HL-60/S4 treated with retinoic acid at 250 ng/mL for 4 days and 3 days (cell line): ENCODE data around the gene TTLL11.
"Not testable (repeated sequence)": the region's sequence is repeated elsewhere in the genome, so short reads cannot be mapped to it uniquely, and the experiment has no call there.

Source experiments
- in situ Hi-C: fragments of 300-500 bp; cut with MboI; formaldehyde crosslinking; loops from 2 replicates; pipeline ENCODE4 v1.7.0; 2022; ENCODE audit warnings: low sequenced_read_pairs

The TTLL11 gene

DNA sequence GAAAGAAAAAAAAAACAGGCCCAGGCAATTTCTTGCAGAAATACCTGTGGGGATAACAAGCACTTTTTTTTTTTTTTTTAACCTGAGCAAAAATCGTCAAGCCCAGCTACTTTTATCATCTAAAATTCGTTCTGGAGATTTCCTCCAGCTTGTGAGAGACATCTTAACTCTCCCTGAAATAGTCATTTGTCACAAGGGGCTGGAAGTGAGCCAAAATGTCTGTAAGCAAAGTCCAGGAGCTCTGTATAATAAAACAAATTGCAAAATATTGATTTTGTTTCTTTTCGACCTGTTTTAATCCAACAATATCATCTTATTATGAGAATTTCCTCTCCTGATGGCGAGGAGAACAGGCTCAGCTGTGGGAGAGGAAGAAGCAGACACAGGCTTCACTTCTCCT lies 168.4 kb downstream of the TTLL11 start:
- in situ Hi-C loops = no loop called here

DNA sequence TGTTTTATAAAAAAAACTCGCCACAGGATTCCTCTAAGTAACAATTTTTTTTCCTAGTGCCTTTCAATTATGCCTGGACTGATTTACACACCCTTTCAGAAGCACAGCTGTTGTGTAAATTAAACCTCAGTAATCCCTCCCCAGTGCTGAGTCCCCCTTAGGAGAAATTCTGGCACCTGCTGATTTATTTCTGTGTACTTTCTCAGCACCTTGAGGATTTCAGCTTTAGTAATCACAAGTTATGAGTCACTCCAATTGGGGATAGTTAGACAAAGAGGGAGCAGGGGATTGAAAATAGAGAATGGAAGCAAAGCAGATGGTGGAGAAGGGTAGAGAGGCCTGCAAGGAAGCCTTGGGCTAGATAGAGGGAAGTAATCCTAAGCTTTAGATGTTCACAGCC lies 171.7 kb downstream of the TTLL11 start:
- in situ Hi-C loops = no loop called here

DNA sequence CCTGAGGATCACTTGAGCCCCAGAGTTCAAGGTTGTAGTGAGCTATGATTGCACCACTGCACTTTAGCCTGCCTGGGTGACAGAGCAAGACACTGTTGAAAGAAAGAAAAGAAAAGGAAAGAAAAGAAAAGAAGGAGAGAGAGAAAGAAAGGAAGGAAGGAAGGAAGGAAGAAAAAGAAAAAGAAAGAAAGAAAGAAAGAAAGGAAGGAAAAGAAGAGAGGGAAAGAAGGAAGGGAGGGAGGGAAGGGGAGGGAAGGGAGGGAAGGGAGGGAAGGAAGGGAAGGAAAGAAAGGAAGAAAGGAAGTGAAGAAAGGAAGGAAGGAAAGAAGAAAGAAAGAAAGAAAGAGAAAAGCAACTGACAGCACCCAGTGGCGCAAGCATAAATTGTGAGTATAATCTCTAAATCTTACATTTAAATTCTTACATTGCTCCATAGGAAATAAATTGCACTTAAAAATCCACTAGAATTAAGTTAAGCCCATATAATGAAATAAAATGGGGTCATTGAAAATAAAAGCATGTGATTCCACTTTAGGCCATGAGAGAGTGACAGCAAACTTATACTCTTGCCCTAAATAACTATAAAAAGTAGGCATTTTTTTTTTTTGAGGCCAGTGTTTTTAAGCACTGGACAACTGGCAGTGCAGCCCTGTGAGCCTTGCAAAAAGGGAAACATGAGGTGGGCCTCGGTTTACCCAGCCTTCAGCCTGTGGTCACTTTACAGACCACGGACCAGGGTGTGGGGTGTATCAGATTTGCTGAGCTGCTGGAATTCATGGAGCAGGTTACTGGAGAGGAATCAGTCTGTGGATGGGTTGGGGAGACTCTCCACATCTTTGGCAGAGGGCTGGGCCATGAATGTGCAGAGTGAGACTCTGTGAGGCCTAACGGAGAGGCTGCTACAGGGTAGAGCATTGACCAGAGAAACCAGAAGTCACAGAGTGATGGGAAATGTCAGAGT lies 175.5 kb downstream of the TTLL11 start:
- in situ Hi-C loops = no loop called here

DNA sequence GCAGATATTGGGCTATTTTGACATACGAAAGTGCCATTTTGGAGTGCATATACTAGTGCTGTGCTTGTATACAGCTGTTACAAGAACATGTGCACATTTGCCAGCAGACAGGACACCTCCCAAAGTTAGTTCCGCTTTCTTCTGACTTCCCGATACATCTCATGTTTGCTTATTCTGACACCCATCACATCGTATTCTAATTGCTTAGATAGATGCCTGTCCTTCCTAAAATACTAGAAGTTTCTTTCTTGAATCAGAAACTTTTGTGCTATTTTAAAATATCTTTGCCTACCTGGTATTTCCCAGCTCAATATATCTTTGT lies 177.8 kb downstream of the TTLL11 start:
- in situ Hi-C loops = no loop called here

DNA sequence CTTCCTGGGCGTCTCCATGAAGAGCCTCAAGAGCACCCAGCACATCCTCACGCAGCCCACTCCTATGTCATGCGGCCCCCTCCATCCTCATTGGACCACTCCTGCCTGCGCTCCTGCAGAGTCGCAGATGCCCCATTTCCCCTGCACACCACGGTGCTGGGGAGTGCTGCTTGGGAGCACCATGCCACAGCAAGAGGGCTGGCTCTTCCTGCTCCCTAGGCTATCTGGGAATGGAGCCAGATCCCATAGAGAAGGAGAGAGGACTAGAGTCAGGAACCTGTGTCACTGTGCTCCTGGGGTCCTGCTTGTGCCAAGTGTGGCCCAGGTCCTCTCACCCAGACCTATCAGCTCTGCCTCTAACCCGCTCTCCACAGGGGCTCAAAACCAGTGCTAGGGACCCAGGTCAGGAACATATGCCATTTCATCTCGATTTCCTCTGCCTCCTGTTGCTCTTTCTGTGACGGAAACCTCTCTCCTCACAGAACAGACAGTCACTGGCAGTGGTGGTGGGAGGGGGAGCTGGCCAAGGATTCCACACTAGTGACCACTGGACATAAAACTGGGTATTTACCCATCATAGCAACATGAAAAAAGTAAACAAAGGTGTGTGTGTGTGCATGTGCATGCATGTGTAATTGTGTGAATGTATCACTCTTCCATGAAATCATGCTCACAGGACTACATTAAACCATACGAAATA lies 178.4 kb downstream of the TTLL11 start:
- in situ Hi-C loops = no loop called here

DNA sequence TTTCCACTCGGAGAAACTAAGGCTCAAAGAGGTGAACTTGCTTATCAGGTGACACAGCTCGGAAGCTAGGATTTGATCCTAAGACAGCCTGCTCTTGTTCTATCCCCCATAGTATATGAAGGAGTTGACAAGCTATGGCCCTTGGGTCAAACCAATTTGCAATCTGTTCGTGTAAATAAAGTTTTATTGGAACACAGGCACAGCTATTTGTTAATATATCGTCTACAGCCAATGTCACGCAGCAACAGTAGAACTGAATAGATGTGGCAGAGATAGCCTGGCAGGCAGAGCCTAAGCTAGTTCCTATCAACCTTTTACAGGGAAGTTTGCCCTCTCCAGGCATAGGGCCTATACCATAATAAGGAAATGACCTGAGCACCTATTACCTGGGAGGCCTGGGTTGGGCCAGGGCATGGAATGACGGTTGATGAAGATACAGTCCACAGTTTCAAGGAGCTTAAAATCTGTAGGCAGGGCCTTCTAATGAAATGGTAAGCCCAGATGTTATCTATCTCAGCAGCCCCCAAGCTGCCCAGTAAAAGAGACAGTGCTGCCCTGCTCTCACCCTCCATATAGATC lies 179.0 kb downstream of the TTLL11 start:
- in situ Hi-C loops = no loop called here

DNA sequence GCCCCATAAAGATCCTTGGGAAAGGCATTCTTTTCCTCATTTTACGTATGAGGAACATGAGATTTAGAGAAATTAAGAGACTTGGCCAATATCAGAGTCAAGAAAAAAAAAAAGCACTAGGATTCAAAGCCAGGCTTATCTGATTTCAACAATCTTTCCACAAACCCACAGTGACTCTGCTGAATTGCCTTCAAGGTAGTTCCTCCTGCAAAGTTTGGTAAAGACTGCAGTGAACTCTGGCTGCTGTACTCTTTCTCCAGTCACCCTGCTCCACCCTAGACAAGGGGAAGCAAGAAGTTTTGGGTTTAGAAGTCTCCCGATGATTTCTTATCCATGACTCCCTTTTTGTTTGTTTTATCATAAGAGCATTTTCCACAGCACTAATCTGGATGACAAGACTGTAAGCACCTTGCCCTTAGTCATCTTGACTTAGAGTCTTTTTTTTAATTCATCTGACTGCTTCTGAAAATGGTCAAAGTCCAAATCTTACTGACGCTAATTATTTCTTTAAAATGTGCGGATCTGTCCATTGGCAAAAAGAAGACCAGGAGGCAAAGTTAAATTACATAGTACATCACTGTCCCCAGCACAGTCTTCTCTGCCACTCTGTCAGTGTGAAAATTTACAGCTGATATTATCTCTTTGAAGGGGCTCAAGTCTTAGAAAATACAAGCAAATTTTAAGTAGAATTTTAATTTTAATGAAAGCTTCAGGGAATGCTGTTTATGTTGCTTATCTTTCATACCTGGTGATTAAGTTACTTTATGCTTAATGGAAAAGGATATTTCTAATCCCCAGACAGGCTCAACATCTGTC lies 180.1 kb downstream of the TTLL11 start:
- in situ Hi-C loops = no loop called here

DNA sequence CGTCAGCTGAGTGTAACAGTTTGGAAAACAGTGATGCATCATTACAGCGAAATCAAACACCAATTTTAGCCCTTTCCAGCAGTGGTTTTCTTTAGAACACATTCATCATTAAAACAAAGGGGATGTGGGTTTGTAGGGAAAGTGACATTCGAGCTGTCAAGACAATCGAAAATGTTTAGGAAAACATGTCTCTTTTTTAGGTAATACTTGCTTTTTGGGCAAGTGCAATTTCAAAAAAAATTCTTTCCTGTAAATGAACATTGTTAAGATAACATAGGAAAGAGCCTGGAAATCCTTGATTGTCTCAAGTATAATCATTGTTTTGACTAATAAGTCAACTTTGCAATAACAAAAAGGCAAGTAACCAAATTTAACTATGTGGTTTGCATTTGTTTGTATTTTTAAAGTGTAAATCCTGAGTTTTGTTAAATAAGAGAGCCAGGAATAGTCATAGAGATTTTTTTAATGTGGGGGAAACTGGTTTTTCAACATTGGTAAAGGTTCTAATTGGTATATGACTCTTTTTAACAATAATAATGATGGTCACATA lies 182.5 kb downstream of the TTLL11 start:
- in situ Hi-C loops = no loop called here

DNA sequence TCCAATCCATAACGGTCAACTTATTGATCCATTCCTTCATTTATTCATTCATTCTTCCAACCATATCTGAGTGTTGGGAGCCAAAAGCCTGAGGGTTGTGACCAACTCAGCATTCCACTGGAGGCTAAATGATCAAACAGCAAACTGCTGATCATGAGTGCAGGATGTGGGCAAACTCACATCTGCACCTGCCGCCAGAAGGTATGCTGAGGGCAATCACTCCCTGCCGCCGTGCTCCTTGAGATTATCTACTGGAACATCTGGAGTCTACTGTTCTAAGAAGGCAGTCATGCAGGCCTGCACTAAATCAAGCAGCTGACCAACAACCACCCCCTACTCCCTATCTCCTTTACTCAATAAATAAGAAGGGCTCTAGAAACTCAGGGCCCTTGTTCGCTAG lies 184.0 kb downstream of the TTLL11 start:
- in situ Hi-C loops = no loop called here

DNA sequence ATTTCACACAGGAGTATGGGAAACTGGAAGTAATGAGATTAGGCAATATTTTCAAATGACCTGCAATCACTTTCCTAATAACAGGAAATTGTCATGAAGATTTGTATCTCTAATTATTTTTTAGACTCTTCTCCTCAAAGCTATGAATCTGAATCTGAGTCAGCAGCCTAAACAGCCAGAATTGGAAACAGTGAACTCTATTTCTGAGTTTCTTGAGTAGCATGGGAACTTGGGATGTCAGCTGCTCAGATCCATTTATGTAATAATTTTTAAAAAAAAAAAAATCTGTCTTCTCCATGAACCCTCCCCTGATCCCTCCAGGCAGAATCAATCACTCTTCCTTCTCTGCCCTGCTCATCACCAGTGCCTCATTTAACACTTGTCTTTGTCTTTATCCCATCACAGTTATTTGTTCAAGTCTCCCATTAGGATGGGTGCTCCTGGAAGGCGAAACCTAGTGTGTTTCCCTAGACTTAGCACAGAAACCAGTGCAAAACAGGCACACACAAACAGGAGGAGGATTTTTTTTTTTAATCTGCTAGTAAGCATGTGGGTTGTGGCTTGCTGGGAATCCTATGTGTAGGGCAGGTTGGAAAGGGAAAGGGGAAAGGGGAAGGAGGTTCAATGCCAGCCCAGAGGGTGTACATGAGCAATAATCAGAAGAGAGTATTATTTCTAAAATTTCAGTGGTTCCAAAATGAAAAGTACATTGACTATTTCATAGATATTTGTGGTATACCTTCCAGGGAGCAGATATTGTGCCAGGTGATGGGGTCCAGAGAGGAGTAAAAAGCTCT lies 186.8 kb downstream of the TTLL11 start:
- in situ Hi-C loops = no loop called here

DNA sequence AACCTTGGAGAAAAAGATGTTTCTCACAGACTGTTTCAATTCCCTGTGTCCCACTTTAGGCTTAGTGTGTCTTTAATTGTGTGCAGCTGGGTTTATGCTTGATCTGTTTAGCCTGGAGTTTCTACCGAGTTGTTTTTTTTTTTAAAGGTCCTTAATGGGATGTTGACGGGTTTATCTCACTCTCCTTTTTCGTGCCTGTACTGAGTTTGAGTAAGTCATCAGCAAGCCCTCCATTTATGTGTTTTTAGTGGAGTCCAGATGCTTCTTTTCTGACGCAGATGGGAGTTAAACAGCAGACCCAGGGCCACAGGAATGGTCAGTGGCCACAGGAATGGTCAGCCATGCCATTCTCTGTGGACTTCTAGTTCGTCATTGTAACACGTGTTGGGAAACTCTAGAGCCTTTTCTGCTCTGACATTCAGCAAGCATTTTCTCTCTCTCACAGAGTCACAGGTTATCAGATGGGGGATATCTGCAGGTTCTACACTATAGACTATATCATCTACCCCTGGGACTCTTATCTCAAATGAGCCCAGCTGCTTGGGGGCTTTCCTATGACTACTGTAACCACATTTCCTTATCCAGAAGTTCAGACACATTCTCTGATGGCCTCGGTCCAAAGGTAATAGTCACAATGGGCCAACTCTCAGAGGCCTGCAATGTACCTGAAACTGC lies 190.5 kb downstream of the TTLL11 start:
- in situ Hi-C loops = no loop called here

DNA sequence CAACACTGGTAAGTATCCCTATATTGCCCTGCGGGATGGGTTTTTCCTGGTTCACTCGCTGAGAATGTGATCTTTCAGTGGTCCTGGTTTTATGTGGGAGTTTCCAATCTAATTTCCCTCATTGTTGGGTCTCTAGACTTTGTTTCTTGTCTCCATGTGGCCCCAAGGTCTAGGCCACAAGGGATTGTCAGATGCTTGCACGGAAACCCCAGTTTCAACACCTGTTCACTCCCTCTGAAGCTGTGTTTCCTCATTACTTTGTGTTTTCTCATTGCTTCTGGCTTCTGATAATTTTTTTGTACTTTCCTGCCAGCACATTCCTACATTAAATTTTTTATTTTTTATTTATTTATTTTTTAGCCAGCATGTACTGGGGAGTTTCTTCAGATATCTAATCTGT lies 191.5 kb downstream of the TTLL11 start:
- in situ Hi-C loops = no loop called here

DNA sequence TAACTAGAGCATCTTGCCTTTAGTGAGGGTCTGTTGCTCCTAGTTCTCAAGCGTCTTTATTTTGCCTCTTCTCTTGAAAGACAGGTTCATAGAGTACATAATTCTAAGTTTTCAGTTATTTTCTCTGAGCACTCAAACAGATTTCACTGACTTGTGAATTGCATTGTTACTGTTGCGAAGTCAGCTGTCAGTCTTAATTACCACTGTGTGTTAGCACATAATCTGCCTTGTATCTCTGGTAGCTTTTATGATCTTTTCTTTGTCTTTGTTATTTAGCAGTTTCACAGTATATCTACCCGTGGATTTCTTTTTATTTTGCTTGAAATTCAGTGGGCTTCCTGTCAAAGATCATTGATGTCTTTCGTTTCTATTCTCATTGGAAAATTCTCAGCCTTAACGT lies 192.9 kb downstream of the TTLL11 start:
- in situ Hi-C loops = no loop called here

DNA sequence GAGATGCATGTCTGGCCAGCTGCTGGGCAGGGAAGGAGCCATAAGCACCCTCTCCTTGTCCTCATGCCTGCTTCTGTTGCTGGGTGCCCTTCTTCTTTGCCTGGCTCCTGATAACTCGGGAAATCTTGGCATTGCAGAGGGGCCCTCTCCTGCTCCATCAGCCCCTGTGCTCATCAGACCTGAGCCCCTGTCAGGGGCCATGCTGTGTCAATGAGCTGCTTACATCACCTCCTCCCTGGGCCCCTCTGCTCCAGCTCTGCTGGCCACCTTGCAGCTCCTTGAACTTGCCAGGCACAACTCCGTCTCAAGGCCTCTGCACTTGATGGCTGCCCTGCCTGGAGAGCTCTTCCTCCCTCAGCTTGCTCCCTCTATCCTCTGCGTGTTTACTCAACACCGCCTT lies 194.3 kb downstream of the TTLL11 start:
- in situ Hi-C loops = no loop called here

DNA sequence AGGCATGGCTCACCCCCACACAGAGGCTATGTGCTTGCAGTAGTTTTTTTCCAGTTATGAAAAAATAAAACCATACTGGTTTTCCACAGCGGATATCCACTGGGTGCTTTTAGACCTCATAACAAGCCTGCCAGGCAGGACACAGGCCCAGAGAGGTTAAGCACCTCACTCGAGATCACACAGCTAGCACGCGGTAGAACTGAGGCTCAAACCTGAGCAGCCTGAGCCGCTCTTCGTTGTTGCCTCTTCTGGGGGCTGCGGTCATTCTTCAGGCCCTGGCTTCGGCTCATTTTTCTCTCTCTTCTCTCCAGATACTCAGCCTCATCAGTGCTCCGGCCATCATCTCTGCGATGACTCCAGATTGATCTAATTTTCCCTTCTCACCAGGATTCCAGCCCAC lies 196.0 kb downstream of the TTLL11 start:
- in situ Hi-C loops = no loop called here

DNA sequence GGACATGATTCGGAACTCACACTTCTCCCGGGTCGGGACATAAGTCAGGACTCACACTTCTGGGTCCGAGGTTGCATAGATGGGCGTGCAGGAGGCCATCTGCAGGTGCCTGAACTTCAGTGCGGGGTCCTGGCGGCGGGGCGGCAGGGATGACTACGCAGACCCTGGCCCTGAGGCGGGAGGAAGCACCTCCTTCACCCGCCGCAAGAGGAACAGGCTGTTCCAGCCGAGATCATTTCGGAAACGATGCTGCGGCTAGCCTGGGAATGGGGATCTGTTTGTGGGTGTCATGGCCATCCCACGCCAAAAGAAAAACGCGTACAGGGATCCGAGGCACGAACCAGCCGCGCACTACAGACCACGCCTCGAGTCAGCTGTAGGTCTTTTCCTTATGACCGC lies 196.6 kb downstream of the TTLL11 start:
- in situ Hi-C loops = no loop called here

DNA sequence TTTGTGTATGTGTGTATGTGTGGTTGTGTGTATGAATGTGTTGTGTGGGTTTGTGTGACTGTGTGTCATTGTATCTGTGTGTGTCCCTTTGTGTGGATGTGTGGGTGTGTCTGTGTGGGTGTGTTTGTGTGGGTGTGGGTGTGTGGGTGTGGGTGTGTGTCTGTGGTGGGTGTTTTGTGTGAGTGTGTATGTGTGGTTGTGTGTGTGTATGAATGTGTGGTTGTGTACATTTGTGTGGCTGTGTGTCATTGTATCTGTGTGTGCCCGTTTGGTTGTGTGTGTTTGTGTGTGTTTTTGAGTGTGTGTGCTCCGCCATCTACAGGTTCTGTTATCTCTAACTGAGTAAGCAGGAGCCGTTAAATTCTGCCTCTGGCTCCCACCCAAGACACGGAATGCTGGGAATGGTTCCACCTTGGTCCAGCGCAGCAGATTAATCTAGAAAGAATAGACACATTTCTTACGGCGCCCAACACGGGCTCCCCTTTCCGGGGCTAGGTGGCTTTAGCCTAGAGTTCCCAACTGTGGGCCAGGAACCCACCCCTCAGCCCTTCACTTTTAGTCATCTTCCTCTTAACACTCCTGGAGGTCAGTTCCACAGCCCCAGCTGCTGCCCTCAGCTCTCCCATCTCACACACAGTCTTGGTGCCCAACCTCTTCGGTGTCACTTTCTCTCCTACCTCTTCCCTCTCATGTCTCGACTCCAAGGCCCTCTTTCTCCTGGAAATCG lies 197.1 kb downstream of the TTLL11 start:
- in situ Hi-C loops = no loop called here

DNA sequence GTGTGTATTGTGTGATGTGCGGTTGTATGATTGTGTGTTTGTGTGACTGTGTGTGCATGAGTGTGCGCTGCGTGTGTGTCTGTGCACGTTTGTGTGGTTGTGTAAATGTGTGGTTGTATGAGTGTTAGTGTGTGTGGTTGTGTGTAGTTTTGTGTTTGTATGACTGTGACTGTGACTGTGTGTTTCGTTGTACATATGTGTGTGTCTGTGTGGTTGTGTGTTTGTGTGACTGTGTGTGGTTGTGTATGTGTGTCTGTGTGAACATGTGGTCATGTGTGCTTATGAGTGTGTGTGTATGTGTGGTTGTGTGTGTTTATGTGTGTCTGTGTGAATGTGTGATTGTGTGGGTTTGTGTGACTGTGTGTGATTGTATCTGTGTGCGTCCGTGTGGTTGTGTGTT lies 197.8 kb downstream of the TTLL11 start:
- in situ Hi-C loops = no loop called here

DNA sequence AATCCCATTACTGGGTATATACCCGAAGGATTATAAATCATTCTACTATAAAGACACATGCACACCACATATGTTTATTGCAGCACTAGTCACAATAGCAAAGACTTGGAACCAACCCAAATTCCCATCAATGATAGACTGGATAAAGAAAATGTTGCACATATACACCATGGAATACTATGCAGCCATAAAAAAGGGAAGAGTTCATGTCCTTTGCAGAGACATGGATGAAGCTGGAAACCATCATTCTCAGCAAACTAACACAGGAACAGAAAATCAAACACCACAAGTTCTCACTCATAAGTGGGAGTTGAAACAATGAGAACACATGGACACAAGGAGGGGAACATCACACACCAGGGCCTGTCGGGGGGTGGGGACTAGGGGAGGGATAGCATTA lies 198.7 kb downstream of the TTLL11 start:
- in situ Hi-C loops = not testable (repeated sequence)
